ENCODE measurements around the gene PSIP1. TPM values are rescaled to one million over a fixed set of nuclear protein-coding genes. Genes with fewer than 3 reads are reported as not detected.
A peak's percentile ranks its signal among the peaks of the same experiment; 100 is the strongest.

PSIP1 gene
- total RNA-seq, 1 donor from 2014 or later: 41.7 TPM

GRCh38 chr9:15512889-15513288, 2.1 kb upstream of the PSIP1 start:
- H3K9me3 ChIP-seq: no peaks in the 10 kb centered on the region
- TF ChIP-seq CTCF (IDR thresholded peaks at IDR 0.05): no peak
- DNase-seq (no peak), ATAC-seq (no peak)
- H3K27me3 ChIP-seq (ENCODE audit: low read depth): no peaks in the 10 kb centered on the region
- H3K4me1 ChIP-seq: peaks cover 26% of the 10 kb centered on the region
- no peak overlapping the region for H3K4me3 ChIP-seq
- intact Hi-C loops (cut with DNase I): no loop called here
- H3K27ac ChIP-seq: no peak overlapping the region
- peaks cover 7% of the 10 kb centered on the region for H3K36me3 ChIP-seq

- intact Hi-C loops (cut with DNase I): no loop called here
- Histone ChIP-seq H3K36me3 (peaks cover 9% of the 10 kb centered on the region), H3K4me3 (no peak overlapping the region), H3K27me3 (ENCODE audit: low read depth) (no peaks in the 10 kb centered on the region), H3K9me3 (no peaks in the 10 kb centered on the region), H3K4me1 (peaks cover 26% of the 10 kb centered on the region), H3K27ac (no peak overlapping the region)
- no peak for DNase-seq
- ATAC-seq: no peak
- no peak for TF ChIP-seq CTCF (IDR thresholded peaks at IDR 0.05)
Measured at GRCh38 chr9:15512204-15512603, 1.4 kb upstream of the PSIP1 start.

- TF ChIP-seq CTCF (IDR thresholded peaks at IDR 0.05): no peak
- peak; percentile 82 to 90 for ATAC-seq
- peak overlapping the region; percentile 98 for H3K27ac ChIP-seq
Measured at GRCh38 chr9:15509931-15510788, 610 bp downstream of the PSIP1 start.

GRCh38 chr9:15505921-15506320, 4.8 kb downstream of the PSIP1 start:
- DNase-seq (no peak), ATAC-seq (no peak)
- Histone ChIP-seq H3K36me3 (peaks cover 50% of the 10 kb centered on the region), H3K27me3 (ENCODE audit: low read depth) (no peaks in the 10 kb centered on the region), H3K9me3 (no peaks in the 10 kb centered on the region), H3K4me3 (no peak overlapping the region), H3K27ac (no peak overlapping the region), H3K4me1 (peaks cover 19% of the 10 kb centered on the region)
- no peak for TF ChIP-seq CTCF (IDR thresholded peaks at IDR 0.05)
- intact Hi-C loops (cut with DNase I): no loop called here

More at GRCh38 chr9:15509931-15510788, 610 bp downstream of the PSIP1 start:
- Histone ChIP-seq H3K27me3 (ENCODE audit: low read depth) (no peaks in the 10 kb centered on the region), H3K4me1 (peaks cover 26% of the 10 kb centered on the region), H3K4me3 (peak overlapping the region; percentile 93), H3K9me3 (no peaks in the 10 kb centered on the region), H3K36me3 (peaks cover 25% of the 10 kb centered on the region)
- intact Hi-C loops (cut with DNase I): no loop called here
- peak; percentile 51 for DNase-seq

- Histone ChIP-seq H3K9me3 (no peaks in the 10 kb centered on the region), H3K4me1 (no peaks in the 10 kb centered on the region), H3K4me3 (no peak overlapping the region), H3K36me3 (peaks cover 49% of the 10 kb centered on the region), H3K27me3 (ENCODE audit: low read depth) (no peaks in the 10 kb centered on the region), H3K27ac (no peak overlapping the region)
- DNase-seq: no peak
- no peak for ATAC-seq
- TF ChIP-seq CTCF (IDR thresholded peaks at IDR 0.05): no peak
- intact Hi-C loops (cut with DNase I): no loop called here
Measured at GRCh38 chr9:15501803-15502202, 9.0 kb downstream of the PSIP1 start.
